ENCODE measurements around the gene TTLL11. TPM values are rescaled to one million over a fixed set of nuclear protein-coding genes. Genes with fewer than 3 reads are reported as not detected.

TTLL11 gene
- total RNA-seq, 4 donors from 2014 or later = 15.1 to 42.6 (median 29.1) TPM

GRCh38 chr9:121807823-121808278 lies 285.3 kb downstream of the TTLL11 start:
- 52 to 56% methylated on average over 10 to 11 of the region's 16 CpGs for WGBS, 2 donors (ENCODE audit: low coverage in 1 of 2)
- peak in 1 of 4 experiments; percentile 18 for TF ChIP-seq CTCF (IDR thresholded peaks at IDR 0.05)
- TF ChIP-seq POLR2AphosphoS5 (IDR thresholded peaks at IDR 0.05) = no peak
- Histone ChIP-seq H3K36me3 (no peaks in the 10 kb centered on the region), H3K4me3 (no peak overlapping the region), H3K27me3 (no peaks in the 10 kb centered on the region), H3K9me3 (peaks cover 0 to 13% (median 0%) of the 10 kb centered on the region in 3 donors), H3K4me1 (no peaks in the 10 kb centered on the region), H3K27ac (no peak overlapping the region)
- peak; percentile 48 for ATAC-seq

- no peak for TF ChIP-seq CTCF (IDR thresholded peaks at IDR 0.05)
- no peak for TF ChIP-seq POLR2A (IDR thresholded peaks at IDR 0.05)
- TF ChIP-seq POLR2AphosphoS5 (IDR thresholded peaks at IDR 0.05) = no peak
- TF ChIP-seq EP300 (IDR thresholded peaks at IDR 0.05) = no peak
- no peak for ATAC-seq
- H3K27ac ChIP-seq = no peak overlapping the region
- no peaks in the 10 kb centered on the region for H3K4me1 ChIP-seq
- 65 to 69% methylated on average over 7 to 10 of the region's 12 CpGs for WGBS, 2 donors (ENCODE audit: low coverage in 1 of 2)
- peaks cover 0 to 13% (median 0%) of the 10 kb centered on the region in 3 donors for H3K9me3 ChIP-seq
- no peak overlapping the region for H3K4me3 ChIP-seq
- H3K27me3 ChIP-seq = no peaks in the 10 kb centered on the region
- no peaks in the 10 kb centered on the region for H3K36me3 ChIP-seq
Observed at GRCh38 chr9:121807069-121807822, 285.9 kb downstream of the TTLL11 start.

- WGBS, 2 donors (ENCODE audit: low coverage in 1 of 2) = 82 to 100% methylated on average over 1 to 3 of the region's 5 CpGs
- Histone ChIP-seq H3K4me1 (no peaks in the 10 kb centered on the region), H3K27ac (no peak overlapping the region), H3K27me3 (no peaks in the 10 kb centered on the region), H3K36me3 (no peaks in the 10 kb centered on the region), H3K4me3 (no peak overlapping the region), H3K9me3 (peaks cover 0 to 13% (median 0%) of the 10 kb centered on the region in 3 donors)
- TF ChIP-seq POLR2A (IDR thresholded peaks at IDR 0.05) (no peak), POLR2AphosphoS5 (IDR thresholded peaks at IDR 0.05) (no peak), EP300 (IDR thresholded peaks at IDR 0.05) (no peak), CTCF (IDR thresholded peaks at IDR 0.05) (no peak)
- no peak for ATAC-seq
Observed at GRCh38 chr9:121802753-121803152, 290.4 kb downstream of the TTLL11 start.

DNA sequence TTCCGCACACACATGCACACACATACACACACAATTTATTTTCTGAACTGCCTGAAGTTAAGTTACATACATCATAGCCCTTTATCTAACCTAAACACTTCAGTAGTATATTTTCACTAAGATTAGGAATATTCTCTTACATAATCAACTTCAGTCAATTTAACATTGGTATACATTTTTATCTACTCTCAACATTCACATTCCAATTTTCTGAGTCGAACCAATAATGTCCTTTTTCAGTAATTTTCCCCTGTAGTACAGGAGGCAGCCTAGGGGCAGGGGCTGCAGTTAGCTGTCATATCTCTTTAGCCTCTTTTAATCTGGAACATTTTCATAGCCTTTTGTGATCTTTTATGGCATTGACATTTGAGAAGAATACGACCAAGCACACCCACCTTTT lies 291.5 kb downstream of the TTLL11 start:
- peaks cover 0 to 13% (median 0%) of the 10 kb centered on the region in 3 donors for H3K9me3 ChIP-seq
- H3K4me1 ChIP-seq = no peaks in the 10 kb centered on the region
- no peaks in the 10 kb centered on the region for H3K36me3 ChIP-seq
- H3K27me3 ChIP-seq = no peaks in the 10 kb centered on the region
- ATAC-seq = no peak
- H3K4me3 ChIP-seq = no peak overlapping the region
- TF ChIP-seq POLR2AphosphoS5 (IDR thresholded peaks at IDR 0.05) (no peak), CTCF (IDR thresholded peaks at IDR 0.05) (no peak), EP300 (IDR thresholded peaks at IDR 0.05) (no peak), POLR2A (IDR thresholded peaks at IDR 0.05) (no peak)
- H3K27ac ChIP-seq = no peak overlapping the region
- WGBS, 2 donors (ENCODE audit: low coverage in 1 of 2) = 52 to 84% methylated on average over 3 of the region's 3 CpGs

DNA sequence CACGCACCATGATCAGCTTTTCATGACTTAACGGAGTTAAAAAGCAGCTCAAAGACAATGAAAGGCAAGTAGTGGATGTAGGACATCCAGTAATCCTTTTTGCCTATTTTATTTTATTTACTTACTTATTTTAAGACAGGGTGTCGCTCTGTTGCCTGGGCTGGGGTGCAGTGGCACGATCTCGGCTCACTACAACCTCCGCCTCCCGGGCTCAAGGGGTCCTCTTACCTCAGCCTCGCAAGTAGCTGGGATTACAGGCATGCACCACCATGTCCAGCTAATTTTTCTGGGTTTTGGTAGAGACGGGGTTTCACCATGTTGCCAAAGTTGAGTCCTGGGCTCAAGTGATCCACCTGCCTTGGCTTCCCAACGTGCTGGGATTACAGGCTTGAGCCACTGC lies 292.7 kb downstream of the TTLL11 start:
- 90 to 96% methylated on average over 8 to 9 of the region's 10 CpGs for WGBS, 2 donors (ENCODE audit: low coverage in 1 of 2)
- Histone ChIP-seq H3K4me3 (no peak overlapping the region), H3K27me3 (no peaks in the 10 kb centered on the region), H3K36me3 (no peaks in the 10 kb centered on the region), H3K9me3 (peaks cover 0 to 13% (median 0%) of the 10 kb centered on the region in 3 donors), H3K4me1 (no peaks in the 10 kb centered on the region), H3K27ac (no peak overlapping the region)
- TF ChIP-seq POLR2A (IDR thresholded peaks at IDR 0.05) (no peak), POLR2AphosphoS5 (IDR thresholded peaks at IDR 0.05) (no peak), CTCF (IDR thresholded peaks at IDR 0.05) (no peak), EP300 (IDR thresholded peaks at IDR 0.05) (no peak)
- ATAC-seq = no peak

Measured in gastroesophageal sphincter (tissue), 4 donors.